CD14-positive monocyte (primary cell): ENCODE data around the gene CD2BP2. TPM values are rescaled to one million over a fixed set of nuclear protein-coding genes. Genes with fewer than 3 reads are reported as not detected.

Experiments used
- DNase-seq, 3 donors: peaks; one replicate each; pipeline ENCODE4 v3.0.0-alpha.2; 2011 to 2022
- H2AFZ ChIP-seq: 2 replicates; pipeline ENCODE4 v1.6.0; 2012; ENCODE audit warnings: mild to moderate bottlenecking, low read depth, low read length, inconsistent platforms; ENCODE audit not compliant: insufficient read depth, poor library complexity, severe bottlenecking
- H3K27ac ChIP-seq, 2 donors: 1 replicate in 1 of 2; 2 replicates in 1 of 2; pipeline ENCODE4 v1.5.1; 2012 to 2013; ENCODE audit warnings: low read length in 2 of 2, control low read depth in 1 of 2, inconsistent platforms in 1 of 2, low read depth in 1 of 2, mild to moderate bottlenecking in 1 of 2
- H3K27me3 ChIP-seq, 2 donors: one replicate each; pipeline versions ENCODE4 v1.6.0 to v1.6.1; 2011 to 2013; ENCODE audit warnings: low read length in 2 of 2; ENCODE audit not compliant: control insufficient read depth in 2 of 2, insufficient read depth in 2 of 2
- H3K36me3 ChIP-seq, 2 donors: replicated peaks in 1 of 2; 1 replicate in 1 of 2; 2 replicates in 1 of 2; pipeline versions ENCODE4 v1.5.1 to v1.6.1; 2012 to 2013; ENCODE audit warnings: low read length in 2 of 2, control low read depth in 1 of 2, inconsistent platforms in 1 of 2, mild to moderate bottlenecking in 1 of 2; ENCODE audit not compliant: insufficient read depth in 2 of 2, control insufficient read depth in 1 of 2
- H3K4me1 ChIP-seq, 2 donors: 1 replicate in 1 of 2; 2 replicates in 1 of 2; pipeline versions ENCODE4 v1.5.1 to v1.6.1; 2012 to 2013; ENCODE audit warnings: low read length in 2 of 2, control low read depth in 1 of 2, inconsistent platforms in 1 of 2, mild to moderate bottlenecking in 1 of 2, moderate library complexity in 1 of 2; ENCODE audit not compliant: insufficient read depth in 2 of 2, control insufficient read depth in 1 of 2
- H3K4me2 ChIP-seq: replicated peaks from 2 replicates; pipeline ENCODE3; 2012; ENCODE audit warnings: low read length, moderate library complexity, mild to moderate bottlenecking; ENCODE audit not compliant: poor library complexity, severe bottlenecking; ENCODE audit errors: extremely low read depth
- H3K4me3 ChIP-seq, 3 experiments: fragments of 200-600 bp in 1 of 3; sonication (generic) in 1 of 3; replicated peaks in 1 of 3; 1 replicate in 2 of 3; 2 replicates in 1 of 3; pipeline ENCODE4 v1.5.1; 2011 to 2013; ENCODE audit warnings: low read length in 3 of 3, mild to moderate bottlenecking in 3 of 3, control low read depth in 2 of 3, low read depth in 2 of 3, inconsistent platforms in 1 of 3, moderate library complexity in 1 of 3
- H3K79me2 ChIP-seq: 2 replicates; pipeline ENCODE4 v1.6.0; 2012; ENCODE audit warnings: mild to moderate bottlenecking, control low read depth, inconsistent platforms, low read length, moderate library complexity; ENCODE audit not compliant: insufficient read depth
- H3K9ac ChIP-seq: 2 replicates; pipeline ENCODE4 v1.6.0; 2017; ENCODE audit warnings: low read length, mild to moderate bottlenecking; ENCODE audit not compliant: insufficient read depth, poor library complexity, severe bottlenecking
- H3K9me3 ChIP-seq, 2 donors: replicated peaks in 1 of 2; 1 replicate in 1 of 2; 2 replicates in 1 of 2; pipeline versions ENCODE4 v1.5.1 to v1.6.1; 2012 to 2013; ENCODE audit warnings: low read length in 2 of 2, control low read depth in 1 of 2; ENCODE audit not compliant: control insufficient read depth in 1 of 2, insufficient read depth in 1 of 2
- H4K20me1 ChIP-seq: 2 replicates; pipeline ENCODE4 v1.6.0; 2012; ENCODE audit warnings: mild to moderate bottlenecking, low read length, control low read depth, moderate library complexity; ENCODE audit not compliant: insufficient read depth
- H3K27ac Mint-ChIP-seq, 7 donors: one replicate each; pipeline ENCODE4 v1.8.0; 2020; ENCODE audit warnings: mild to moderate bottlenecking in 7 of 7, mixed read lengths in 7 of 7, moderate library complexity in 6 of 7, inconsistent platforms in 2 of 7
- H3K27me3 Mint-ChIP-seq, 3 donors: one replicate each; pipeline ENCODE4 v1.8.0; 2021 to 2022; ENCODE audit warnings: low read depth in 3 of 3, mild to moderate bottlenecking in 3 of 3, mixed read lengths in 3 of 3, moderate library complexity in 3 of 3, inconsistent platforms in 1 of 3
- H3K36me3 Mint-ChIP-seq, 2 donors: one replicate each; pipeline ENCODE4 v1.8.0; 2020; ENCODE audit warnings: mixed read lengths in 2 of 2, inconsistent platforms in 1 of 2, mild to moderate bottlenecking in 1 of 2
- H3K4me1 Mint-ChIP-seq: one replicate; pipeline ENCODE4 v1.8.0; 2020; ENCODE audit warnings: mild to moderate bottlenecking, mixed read lengths
- H3K4me3 Mint-ChIP-seq, 2 donors: one replicate each; pipeline ENCODE4 v1.8.0; 2020; ENCODE audit warnings: mild to moderate bottlenecking in 2 of 2, mixed read lengths in 2 of 2, moderate library complexity in 1 of 2
- H3K9me3 Mint-ChIP-seq, 7 donors: one replicate each; pipeline ENCODE4 v1.8.0; 2020 to 2022; ENCODE audit warnings: mixed read lengths in 7 of 7, mild to moderate bottlenecking in 6 of 7, moderate library complexity in 6 of 7, inconsistent platforms in 2 of 7
- CTCF ChIP-seq: fragments of 200-600 bp; IDR thresholded peaks from one replicate; pipeline ENCODE4 v1.8.0; 2022; ENCODE audit warnings: antibody characterized with exemption, mild to moderate bottlenecking
- WGBS: methylation state at CpG from one replicate; pipeline ENCODE4 v1.1.5; 2013; ENCODE audit warnings: missing lambda C conversion rate; ENCODE audit not compliant: insufficient coverage; 5-methylcytosine and 5-hydroxymethylcytosine counted together
- intact Hi-C, 2 donors: fragments of 100-400 bp; cut with micrococcal nuclease; formaldehyde crosslinking; loops; one replicate each; pipeline versions ENCODE4 v1.15.0 to v1.15.1; 2023
- polyA plus RNA-seq, 3 donors: library from polyadenylated mRNA; depleted of rRNA in 1 of 3; unstranded in 2 of 3; stranded (reverse) in 1 of 3; fragments of 300-500 nt in 2 of 3; fragments of >200 nt in 1 of 3; fragmentation: Illumina TruSeq in 2 of 3; gene quantifications; 1 replicate in 2 of 3; 2 replicates in 1 of 3; pipeline ENCODE4 v1.2.3, GENCODE V29; 2012 to 2021

CD2BP2 gene
- polyA plus RNA-seq, 3 donors, result 23.9 to 31.8 (median 31.0) TPM

- peaks cover 43% of the 10 kb centered on the region for H3K4me1 Mint-ChIP-seq
- H3K36me3 Mint-ChIP-seq, result peaks cover 28 to 39% of the 10 kb centered on the region in 2 donors
These were observed 13.1 kb upstream of the CD2BP2 start for GRCh38 chr16:30368122-30368791.

More at GRCh38 chr16:30368122-30368791, 13.1 kb upstream of the CD2BP2 start:
- peak; percentile 70 to 89 (median 85) for DNase-seq
- Histone ChIP-seq H3K9me3 (no peaks in the 10 kb centered on the region), H3K4me1 (peaks cover 27 to 40% of the 10 kb centered on the region in 2 donors), H3K79me2 (peaks cover 68% of the 10 kb centered on the region), H3K27me3 (no peaks in the 10 kb centered on the region), H3K4me2 (peak overlapping the region; percentile 100), H3K36me3 (peaks cover 25 to 41% of the 10 kb centered on the region in 2 donors), H3K9ac (peak overlapping the region; percentile 88), H4K20me1 (peaks cover 58% of the 10 kb centered on the region), H3K27ac (peak overlapping the region; percentile 68 to 86), H2AFZ (no peak overlapping the region), H3K4me3 (peak overlapping the region; percentile 57 to 96 (median 60))
- H3K27me3 Mint-ChIP-seq, result peaks cover 0 to 6% (median 0%) of the 10 kb centered on the region in 3 donors
- intact Hi-C loops, result no loop called here
- 100% methylated on average over 1 of the region's 8 CpGs for WGBS
- peak overlapping the region; percentile 86 to 97 (median 94) for H3K27ac Mint-ChIP-seq
- TF ChIP-seq CTCF, result no peak
- peak overlapping the region; percentile 92 to 97 for H3K4me3 Mint-ChIP-seq
- peaks cover 0 to 6% (median 0%) of the 10 kb centered on the region in 7 donors for H3K9me3 Mint-ChIP-seq
